DMS53 (cell line): ENCODE results near the gene STX7.

ENCODE experiments used
- DNase-seq: peaks from one replicate; lab custom pipeline; 2025; lab: John Stamatoyannopoulos, UW

The STX7 gene

DNA sequence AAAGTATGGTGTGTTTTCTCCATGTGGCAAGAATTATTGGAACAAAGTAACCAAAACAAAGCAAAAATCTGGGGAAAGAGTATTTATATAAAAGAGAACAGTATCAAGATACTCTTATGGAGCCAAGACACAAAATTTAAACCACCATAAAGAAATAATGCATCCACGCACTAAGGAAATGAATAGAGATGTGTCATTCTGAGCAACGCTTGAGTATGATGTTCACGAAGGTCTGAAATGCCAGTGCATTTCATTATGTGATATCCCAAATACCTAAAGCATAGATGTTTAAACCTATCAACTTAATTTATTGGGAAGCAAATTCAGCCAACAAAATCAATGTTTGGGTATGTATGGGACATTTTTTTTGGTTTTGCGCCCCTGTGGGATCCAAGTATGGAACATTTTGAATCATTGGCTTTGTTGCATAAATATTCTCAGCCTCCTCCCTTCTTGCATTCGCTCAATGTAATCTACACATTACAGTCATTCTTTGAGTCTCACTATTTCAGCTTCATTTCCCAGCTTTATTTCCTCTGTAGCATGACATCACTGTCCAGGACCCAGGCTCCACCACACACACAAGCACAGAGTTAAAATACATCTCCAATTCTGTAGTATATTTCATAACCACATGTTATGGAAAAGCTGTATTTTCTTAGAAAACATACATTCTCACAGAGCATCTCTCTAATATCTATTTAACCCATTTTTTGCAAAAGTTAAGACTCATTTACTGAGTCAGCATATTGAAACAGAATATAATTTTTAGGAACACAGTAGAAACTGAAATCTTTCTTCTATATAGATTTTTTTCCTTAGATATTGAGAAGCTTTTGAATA is 100.0 kb downstream of the STX7 start:
- DNase-seq, result no peak

DNA sequence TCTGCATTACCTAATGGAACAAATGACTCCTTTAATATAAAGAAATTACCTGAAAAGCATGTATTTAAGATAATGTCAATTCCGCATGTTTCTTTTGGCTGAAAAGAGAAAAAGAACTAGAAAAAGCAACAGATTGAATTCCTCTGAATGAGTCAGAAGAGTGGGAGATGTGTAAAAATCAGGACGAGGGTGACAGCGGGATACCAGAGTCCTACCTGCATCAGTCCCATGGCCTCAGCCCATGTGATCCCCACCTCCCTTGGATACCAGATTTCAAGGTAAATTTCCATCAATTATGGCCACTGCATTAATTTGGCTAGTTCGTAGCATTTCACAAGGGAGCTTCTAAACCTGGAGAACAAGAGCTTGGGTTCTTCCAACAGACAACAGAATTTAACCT is 101.6 kb downstream of the STX7 start:
- no peak for DNase-seq

DNA sequence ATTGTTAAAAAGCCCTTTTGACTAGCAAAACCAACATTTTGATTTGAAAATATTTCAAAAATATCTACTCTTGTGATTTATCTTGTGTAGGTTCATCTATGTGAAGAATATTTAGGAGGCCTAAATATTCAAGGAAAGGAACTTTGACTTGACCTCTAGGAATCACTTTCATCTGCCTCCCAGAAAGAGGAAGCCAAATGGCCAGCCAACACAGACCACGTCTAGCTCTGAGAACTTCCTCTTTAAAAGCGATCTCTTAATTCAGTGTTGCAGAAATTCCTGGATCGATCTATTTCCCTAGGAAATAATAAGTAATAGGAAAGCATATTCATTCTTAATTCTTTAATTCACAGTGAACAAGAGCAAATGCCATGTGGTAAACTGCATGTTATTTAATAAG is 102.1 kb downstream of the STX7 start:
- DNase-seq, result no peak

DNA sequence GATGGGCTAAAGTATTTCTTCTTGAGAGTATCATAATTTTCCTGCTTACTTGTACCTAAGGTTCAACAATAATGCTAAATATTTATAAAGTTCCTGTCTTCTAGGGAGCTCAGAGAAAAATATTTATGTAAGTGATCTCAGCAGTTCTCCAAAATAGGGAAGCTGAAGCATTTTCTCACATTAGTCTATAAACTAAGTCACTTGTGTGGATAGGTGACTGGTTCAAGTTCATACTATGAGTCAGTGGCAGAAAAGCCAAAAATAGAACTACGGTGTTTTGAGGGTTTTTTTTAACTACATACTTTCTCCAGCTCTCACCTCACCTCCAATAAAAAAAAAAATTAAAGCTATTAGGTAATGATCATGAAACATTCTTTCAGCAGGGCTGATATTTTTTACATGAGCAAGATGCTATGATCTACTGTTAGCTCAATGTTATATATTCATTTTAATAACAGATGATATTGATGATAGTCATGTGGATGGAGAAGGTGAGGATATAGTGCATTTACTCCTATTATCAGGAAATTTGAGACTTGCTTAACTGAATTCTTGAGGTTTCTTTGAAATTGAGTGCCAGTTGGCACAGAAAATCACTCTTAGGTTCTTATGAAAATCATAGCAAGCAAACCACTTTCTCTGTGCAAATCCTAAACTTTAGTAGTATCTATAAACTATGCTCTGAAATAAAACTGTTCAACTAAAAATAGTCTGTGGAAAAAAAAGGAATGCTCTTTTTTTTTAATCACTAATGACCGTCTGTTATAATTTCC is 107.6 kb downstream of the STX7 start:
- no peak for DNase-seq

DNA sequence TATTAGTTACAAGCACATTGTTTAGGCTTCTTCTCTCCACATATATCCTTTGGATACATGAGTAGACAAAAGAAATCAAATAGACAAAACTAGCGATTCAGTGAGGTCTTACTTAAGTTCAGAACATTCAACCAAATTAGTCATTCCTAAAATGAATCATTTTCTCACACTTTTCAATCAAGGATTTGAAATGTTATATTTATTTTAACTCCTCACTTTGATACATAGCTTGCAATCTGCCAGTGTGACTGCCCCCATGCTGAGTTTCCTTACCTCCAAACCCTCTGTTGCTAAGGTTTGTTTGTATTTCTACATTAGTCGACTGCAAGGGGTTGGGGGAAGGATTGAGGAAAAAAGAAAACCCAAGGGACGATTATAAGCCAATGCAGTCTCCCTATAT is 108.2 kb downstream of the STX7 start:
- no peak for DNase-seq

DNA sequence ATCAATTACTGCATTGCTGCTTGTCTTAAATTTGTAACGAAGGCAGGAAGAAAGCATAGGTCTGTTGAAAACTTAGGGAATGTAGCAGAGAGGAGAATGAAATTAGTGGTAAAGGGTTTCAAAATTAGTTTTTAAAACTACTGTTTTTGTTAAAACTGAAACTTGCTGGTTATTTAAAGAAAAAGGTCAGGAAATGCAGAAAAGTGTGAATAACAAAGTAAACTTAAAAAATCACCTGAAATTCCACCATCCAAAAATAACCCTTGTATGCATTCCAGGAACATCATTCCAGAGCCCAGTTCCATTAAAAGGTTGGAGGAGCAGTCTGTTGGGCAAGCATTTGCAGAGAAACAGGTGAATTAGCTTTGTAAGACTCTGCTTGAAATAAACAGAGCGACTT is 108.6 kb downstream of the STX7 start:
- no peak for DNase-seq

DNA sequence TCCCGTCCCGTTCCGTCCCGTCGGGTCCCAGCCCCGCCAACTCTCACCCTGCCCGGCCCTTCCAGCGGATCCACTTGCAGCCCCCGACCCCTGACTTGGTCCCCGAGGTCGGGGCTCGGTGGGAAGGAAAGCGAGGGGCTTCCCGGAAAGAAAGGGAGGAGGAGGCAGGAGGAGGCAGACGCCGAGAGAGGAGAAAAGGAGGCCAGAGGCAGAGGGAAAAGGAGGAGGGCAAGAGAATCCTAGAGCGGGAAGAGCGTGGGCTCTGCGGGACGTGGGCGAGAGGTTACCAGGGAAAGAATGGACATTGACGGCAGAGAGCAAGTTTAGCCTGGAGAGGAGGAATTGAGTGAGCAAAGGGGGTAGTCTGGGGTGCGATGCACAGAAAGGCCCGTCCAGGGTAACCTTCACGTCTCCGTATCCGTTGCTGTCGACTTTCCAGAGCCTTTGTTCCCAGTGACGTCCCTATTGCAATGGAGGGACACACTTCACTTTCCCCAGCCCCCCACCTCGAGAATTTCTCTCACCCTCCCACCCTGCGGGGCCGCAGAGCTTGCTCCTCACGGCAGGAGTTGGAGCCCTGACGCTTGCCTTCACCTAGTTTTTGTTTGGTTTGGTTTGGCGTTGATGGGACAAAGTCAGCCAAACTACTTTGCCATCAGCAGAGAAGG is 111.2 kb downstream of the STX7 start:
- no peak for DNase-seq

DNA sequence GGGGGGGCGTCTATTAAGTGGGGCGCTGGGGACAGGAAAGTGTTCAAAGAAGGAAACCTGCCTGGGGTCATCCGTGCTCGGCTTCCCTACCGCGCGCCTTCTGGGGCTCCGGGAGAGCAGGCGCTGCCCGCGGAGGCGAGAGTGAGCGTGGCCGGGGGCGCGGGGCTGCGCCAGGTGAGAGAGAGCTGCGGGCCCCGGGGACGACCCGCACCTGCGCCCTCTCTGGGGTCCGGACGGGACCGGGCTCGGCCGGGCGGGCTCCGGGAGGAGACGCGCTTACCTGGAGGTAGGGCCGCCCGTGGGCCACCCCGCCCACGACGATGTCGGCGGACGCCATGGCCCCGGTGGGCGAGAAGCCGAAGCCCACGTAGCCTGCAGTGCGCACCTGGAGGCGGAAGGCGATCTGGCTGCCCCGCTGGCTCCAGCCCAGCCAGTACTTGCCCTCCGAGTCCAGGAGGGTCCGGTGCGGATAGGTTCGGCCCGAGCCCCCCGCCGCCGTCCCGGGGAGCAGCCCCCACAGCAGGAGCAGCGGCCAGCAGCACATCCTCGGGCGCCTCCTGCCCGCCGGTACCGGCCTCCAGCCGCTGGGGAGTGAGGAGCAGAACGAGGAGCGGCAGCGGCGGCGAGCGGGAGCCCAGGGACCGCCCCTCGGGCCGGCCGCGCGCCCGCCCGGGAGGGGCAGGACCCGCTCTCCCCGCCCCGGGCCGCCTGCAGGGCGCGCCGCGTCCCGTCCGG is 111.9 kb downstream of the STX7 start, which contains the start of gene MOXD1:
MOXD1 (minus strand) TSS at position 593 of the 735 bp plus-strand sequence; CDS start at position 544, 49 bp downstream.
- DNase-seq, result peak; percentile 81

DNA sequence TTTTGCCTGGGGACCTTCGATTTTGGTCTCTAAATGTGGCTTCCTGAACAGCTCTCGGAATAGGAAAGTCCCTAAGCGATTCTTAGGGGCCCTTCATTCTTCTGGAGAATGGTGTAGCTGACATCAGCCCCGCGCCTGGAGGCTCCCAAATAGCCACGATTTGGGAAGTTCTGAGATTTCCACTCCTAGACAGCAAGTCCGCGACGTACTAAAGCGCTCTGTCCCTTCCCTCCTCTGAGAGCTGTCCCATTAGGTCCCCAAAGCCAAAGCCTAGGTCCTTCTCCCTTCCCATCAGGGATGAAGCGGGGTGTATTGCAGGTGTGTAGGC is 112.4 kb downstream of the STX7 start:
- peak; percentile 33 for DNase-seq

DNA sequence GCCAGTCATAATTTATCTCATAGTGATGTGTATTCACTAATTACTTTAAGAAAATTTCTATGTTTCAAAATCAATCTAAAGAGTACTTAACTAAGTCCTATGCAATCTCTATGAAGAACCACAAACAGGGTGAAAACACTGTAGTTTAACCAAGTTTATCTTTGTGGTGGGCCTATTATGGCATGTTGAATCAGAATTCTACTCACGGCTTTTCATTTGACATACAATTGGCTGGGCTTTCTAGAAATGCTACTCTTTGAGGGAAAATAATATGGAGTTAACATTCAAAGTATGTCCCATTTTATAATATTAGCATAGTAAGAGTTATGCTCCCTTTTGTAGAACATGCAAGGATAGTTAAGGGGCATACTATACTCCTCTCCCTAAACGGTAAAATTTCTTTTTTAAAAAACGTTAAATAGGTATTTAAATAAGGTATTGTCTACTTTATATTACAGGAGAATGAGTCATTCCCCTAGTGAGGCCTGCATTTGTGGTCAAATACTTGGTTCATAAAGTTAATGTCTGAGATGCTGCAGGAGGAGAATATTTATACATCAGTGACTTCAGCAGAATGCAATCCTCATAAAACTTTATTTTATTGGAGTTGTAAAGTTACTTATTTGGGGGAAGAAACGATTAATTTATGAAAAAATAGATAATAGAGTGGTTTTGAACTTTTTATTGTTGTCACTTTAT is 113.4 kb downstream of the STX7 start:
- no peak for DNase-seq
